ENCODE data around the gene ADGRD1.

The ADGRD1 gene

DNA sequence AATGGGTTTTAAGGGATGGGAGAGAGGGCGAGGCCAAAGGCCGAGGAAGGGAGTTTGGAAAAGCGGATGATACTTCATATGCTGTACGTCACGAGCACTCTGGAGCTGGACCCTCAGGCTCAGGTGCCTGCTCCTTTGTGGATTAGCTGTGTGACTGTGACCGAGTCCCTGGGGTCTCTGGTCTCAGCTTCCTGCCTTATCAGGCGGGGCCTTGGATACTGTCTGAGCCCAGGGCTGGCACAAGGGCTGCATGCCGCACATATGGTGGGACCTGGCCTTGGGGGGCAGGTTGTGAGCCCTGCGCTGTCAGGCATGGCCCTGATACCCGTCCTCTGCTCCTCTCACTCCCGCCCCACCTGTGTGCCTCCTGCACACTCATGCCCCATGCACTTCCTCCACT lies 95.3 kb downstream of the ADGRD1 start:
- TF ChIP-seq, protein P1, sequence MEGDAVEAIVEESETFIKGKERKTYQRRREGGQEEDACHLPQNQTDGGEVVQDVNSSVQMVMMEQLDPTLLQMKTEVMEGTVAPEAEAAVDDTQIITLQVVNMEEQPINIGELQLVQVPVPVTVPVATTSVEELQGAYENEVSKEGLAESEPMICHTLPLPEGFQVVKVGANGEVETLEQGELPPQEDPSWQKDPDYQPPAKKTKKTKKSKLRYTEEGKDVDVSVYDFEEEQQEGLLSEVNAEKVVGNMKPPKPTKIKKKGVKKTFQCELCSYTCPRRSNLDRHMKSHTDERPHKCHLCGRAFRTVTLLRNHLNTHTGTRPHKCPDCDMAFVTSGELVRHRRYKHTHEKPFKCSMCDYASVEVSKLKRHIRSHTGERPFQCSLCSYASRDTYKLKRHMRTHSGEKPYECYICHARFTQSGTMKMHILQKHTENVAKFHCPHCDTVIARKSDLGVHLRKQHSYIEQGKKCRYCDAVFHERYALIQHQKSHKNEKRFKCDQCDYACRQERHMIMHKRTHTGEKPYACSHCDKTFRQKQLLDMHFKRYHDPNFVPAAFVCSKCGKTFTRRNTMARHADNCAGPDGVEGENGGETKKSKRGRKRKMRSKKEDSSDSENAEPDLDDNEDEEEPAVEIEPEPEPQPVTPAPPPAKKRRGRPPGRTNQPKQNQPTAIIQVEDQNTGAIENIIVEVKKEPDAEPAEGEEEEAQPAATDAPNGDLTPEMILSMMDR (IDR thresholded peaks at IDR 0.05; ENCODE audit: low read depth, low read length): no peak

DNA sequence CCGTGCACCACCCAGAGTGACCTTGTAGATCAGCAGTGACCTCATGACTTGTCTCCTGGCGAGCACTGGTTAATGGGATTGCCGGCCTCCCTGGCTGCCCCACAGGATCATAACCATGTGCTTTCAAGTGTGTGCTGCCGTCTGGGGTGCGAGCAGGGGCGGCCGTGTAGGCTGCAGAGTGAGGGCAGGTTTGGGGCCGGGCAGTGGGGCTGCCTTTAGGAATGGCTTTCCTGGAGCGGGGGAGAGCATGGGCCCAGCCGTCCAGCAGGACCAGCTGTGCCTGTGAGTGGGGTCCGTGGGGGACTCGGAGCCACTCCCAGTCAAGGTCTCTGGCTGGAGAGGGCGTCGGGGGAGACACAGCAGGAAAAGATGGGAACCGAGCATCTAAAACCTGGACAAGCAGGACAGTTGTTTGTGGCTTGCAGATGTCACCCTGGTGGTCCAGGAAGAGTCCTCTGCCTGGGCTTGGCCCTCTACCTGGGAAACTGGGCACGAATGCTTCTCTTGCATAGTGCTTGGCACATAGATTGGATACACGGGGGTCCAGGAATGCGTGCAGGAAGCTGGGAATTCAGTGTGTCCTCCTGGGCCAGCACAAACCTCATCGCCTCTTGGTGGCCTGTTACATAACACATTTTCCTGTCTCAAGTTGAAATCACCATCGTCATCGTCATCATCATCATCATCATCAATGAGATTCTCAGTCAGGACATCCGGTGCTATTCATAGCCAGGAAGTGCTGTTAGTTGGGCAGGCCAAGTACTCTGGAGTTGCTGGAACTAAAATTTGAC lies 96.0 kb downstream of the ADGRD1 start:
- H3K4me3 ChIP-seq (ENCODE audit: low read depth, low read length): no peak overlapping the region
- TF ChIP-seq, protein P1 (IDR thresholded peaks at IDR 0.05; ENCODE audit: low read depth, low read length): no peak

More for the DNA sequence above, 95.3 kb downstream of the ADGRD1 start:
- H3K4me3 ChIP-seq (ENCODE audit: low read depth, low read length): no peak overlapping the region

DNA sequence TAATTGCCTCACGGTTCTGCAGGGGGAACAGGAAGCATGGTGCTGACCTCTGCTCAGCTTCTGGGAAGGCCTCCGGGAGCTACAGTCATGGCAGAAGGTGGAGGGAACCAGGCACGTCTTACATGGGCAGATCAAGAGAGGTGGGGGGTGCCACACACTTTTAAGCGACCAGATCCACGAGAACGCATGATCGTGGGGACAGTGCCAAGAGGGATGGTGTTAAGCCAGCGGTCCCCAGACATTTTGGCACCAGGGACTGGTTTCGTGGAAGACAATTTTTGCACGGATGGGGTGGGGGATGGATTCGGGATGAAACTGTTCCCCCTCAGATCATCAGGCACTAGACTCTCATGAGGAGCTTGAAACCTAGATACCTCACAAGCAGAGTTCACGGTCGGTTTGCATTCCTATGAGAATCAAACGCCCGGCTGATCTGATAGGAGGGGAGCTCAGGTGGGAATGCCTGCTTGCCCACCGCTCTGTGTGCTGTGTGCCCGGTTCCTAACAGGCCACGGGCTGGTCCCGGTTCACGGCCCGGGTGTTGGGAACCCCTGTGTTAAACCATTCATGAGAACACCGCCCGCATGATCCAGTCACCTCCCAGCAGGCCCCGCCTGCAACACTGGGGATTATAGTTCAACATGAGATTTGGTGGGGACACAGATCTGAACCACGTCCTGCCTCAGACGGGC lies 96.9 kb downstream of the ADGRD1 start:
- TF ChIP-seq, protein P1 (IDR thresholded peaks at IDR 0.05; ENCODE audit: low read depth, low read length): no peak
- no peak overlapping the region for H3K4me3 ChIP-seq (ENCODE audit: low read depth, low read length)

DNA sequence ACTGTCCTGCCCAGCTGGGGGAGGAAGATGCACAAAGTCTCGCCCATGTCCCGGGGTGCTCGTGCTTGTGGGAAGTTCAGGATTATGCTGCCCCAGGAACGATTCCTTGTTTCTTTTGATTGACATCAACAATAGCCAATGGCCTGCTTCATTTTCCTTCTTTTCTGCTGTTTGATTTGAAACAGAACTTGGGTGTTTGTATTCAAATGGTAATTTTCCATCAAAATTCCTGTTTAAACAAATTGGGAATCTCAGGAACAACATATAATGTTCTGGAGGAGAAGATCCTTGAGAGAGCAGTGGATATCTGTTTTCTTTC lies 97.4 kb downstream of the ADGRD1 start:
- H3K4me3 ChIP-seq (ENCODE audit: low read depth, low read length): no peak overlapping the region
- TF ChIP-seq, protein P1 (IDR thresholded peaks at IDR 0.05; ENCODE audit: low read depth, low read length): no peak

DNA sequence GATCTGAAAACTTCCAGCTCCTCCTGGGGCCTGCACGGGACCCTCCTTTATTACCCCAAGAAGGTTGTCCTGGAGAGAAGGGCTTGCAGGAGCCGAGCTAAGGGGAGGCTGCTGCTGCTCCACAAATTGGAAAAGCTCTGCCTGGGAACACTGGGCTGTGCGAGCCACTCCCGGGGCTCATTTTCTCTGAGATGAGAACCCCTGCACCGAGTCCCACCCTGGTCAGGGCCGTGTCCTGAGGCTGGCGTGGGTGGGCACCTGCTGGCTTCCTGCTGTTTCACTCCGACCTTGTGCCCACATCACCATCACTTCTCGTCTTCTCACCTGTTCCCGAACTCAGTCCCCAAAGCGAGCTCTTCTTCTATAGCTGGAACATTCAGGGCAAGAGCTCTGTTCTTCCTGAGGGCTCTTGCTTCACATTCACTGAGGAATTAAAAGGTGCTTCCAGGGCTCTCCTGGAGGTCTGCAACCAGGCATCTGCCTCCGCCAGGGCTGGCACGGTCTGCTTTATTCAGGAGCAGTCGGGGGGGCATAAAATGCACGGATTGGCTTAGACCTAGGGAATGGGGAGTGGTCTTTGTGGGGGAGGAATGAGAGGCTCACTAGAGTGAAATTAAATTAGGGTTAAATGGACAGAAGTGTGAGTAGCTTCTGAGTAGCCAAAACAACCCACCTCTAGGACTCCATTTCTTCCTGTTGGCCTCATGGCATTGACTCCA lies 98.5 kb downstream of the ADGRD1 start:
- TF ChIP-seq, protein P1 (IDR thresholded peaks at IDR 0.05; ENCODE audit: low read depth, low read length): no peak
- H3K4me3 ChIP-seq (ENCODE audit: low read depth, low read length): no peak overlapping the region

DNA sequence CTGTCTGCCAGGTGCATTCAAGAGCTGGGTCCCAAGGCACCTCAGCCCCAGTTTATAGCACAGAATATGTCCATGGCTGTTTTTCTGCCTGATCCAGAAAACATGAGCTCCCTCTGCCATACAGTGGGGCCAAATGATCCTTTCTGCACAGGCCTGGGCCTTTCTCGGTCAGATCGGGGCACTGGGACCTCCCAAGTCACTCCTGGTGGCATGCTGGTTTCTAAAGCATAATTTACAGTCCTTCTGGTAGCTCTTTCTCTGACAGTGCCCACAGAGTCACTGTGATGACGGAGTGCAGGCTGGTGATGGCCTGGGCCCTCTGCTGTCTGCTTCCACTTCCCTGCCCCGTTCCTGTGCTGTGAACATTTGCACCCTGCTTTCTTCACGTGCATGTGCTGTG lies 99.2 kb downstream of the ADGRD1 start:
- TF ChIP-seq, protein P1 (IDR thresholded peaks at IDR 0.05; ENCODE audit: low read depth, low read length): no peak
- no peak overlapping the region for H3K4me3 ChIP-seq (ENCODE audit: low read depth, low read length)

DNA sequence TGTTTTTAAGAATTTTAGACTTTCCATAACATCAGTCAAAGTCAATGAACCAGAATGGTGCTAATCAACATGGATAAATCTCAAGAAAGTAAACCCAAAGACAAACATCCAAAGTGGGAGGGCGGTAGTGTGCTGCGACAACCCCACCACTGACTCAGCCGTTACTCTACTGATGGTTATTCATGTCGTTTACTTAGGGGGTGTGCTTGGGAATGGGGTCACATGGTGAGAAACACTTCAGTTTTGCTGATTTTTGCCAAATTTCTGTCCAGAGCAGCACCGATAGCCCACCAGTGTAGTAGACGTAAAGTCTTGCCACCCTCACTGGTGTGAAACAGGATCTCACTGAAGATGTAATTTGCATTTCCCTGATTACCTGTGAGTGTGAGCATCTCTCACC lies 99.9 kb downstream of the ADGRD1 start:
- TF ChIP-seq, protein P1 (IDR thresholded peaks at IDR 0.05; ENCODE audit: low read depth, low read length): no peak
- H3K4me3 ChIP-seq (ENCODE audit: low read depth, low read length): no peak overlapping the region

Measured in WI38 (cell line).